ENCODE measurements around the gene HNRNPK. TPM values are rescaled to one million over a fixed set of nuclear protein-coding genes. Genes with fewer than 3 reads are reported as not detected.

Gene HNRNPK
- total and polyA plus RNA-seq, 4 donors = 137 to 403 (median 231) TPM

DNA sequence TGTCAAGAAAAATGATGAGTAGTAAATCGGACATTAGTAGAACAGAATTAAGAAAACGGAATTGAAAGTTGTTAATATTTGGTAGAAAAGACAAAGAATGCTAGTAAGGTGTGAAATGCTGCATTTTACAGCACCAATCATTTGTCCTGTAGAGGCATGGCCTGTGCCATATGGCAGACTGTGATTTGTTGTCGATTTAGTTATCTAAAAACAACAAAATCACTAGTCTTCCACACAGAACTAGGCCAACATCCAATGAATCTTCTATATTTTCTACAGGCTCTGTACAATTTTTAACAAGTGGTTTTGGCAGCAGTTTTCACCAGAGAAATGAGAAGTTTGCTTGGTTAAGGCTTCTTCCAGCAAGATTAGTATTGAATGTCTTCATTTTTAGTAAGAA lies 10.4 kb downstream of the HNRNPK start:
- Histone ChIP-seq H3K4me3 (ENCODE audit: low read depth in 1 of 3, low read length in 3 of 3) (no peak overlapping the region), H3K36me3 (ENCODE audit: control insufficient read depth in 4 of 4, insufficient read depth in 3 of 4, low read depth in 1 of 4, low read length in 3 of 4) (peaks cover 17 to 72% (median 65%) of the 10 kb centered on the region in 4 donors), H3K4me1 (ENCODE audit: control insufficient read depth in 4 of 4, insufficient read depth in 4 of 4, low read length in 3 of 4) (peaks cover 0 to 2% (median 0%) of the 10 kb centered on the region in 4 donors), H3K9me3 (ENCODE audit: control insufficient read depth in 4 of 4, low read length in 3 of 4) (no peaks in the 10 kb centered on the region), H3K27ac (ENCODE audit: low read depth in 1 of 2, low read length in 2 of 2) (no peak overlapping the region), H3K27me3 (ENCODE audit: control insufficient read depth in 4 of 4, insufficient read depth in 4 of 4, low read length in 3 of 4) (no peaks in the 10 kb centered on the region), H3K9ac (ENCODE audit: low read depth in 1 of 2, low read length in 2 of 2) (no peak overlapping the region)
- TF ChIP-seq FOXA2 (IDR thresholded peaks at IDR 0.05) = no peak
- no peak for TF ChIP-seq FOXA1 (IDR thresholded peaks at IDR 0.05)
- no peak for DNase-seq (ENCODE audit: low spot score)
- WGBS = 86% methylated on average over 3 of the region's 3 CpGs

DNA sequence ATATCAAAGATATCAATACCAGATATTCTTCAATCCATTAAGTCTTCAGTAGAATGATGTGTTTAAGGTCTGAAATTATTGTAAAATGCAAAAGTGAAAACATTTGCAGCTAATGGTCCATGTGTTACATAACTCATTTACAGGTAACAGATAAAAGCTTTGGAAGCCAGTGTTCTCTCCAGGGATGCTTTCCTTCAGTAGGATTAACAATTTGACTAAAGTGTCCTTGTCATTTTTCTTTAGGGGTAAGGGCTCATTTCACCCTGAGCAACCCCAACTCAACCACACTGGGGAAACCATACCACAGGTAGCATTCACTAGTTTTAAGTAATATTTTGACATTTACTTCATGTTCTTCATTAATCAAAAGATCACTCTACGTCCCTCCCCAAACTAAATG lies 12.9 kb downstream of the HNRNPK start:
- TF ChIP-seq HNF4A (conservative IDR thresholded peaks at IDR 0.05) = no peak
- TF ChIP-seq GABPA (IDR thresholded peaks at IDR 0.05 in 1 of 2, conservative IDR thresholded peaks at IDR 0.05 in 1 of 2) = no peak
- TF ChIP-seq JUND (IDR thresholded peaks at IDR 0.05) = no peak
- TF ChIP-seq NR2F2 (IDR thresholded peaks at IDR 0.05) = no peak
- no peak for TF ChIP-seq TAF1 (conservative IDR thresholded peaks at IDR 0.05)
- TF ChIP-seq, protein P1, sequence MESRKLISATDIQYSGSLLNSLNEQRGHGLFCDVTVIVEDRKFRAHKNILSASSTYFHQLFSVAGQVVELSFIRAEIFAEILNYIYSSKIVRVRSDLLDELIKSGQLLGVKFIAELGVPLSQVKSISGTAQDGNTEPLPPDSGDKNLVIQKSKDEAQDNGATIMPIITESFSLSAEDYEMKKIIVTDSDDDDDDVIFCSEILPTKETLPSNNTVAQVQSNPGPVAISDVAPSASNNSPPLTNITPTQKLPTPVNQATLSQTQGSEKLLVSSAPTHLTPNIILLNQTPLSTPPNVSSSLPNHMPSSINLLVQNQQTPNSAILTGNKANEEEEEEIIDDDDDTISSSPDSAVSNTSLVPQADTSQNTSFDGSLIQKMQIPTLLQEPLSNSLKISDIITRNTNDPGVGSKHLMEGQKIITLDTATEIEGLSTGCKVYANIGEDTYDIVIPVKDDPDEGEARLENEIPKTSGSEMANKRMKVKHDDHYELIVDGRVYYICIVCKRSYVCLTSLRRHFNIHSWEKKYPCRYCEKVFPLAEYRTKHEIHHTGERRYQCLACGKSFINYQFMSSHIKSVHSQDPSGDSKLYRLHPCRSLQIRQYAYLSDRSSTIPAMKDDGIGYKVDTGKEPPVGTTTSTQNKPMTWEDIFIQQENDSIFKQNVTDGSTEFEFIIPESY (IDR thresholded peaks at IDR 0.05) = no peak
- TF ChIP-seq, protein P2, sequence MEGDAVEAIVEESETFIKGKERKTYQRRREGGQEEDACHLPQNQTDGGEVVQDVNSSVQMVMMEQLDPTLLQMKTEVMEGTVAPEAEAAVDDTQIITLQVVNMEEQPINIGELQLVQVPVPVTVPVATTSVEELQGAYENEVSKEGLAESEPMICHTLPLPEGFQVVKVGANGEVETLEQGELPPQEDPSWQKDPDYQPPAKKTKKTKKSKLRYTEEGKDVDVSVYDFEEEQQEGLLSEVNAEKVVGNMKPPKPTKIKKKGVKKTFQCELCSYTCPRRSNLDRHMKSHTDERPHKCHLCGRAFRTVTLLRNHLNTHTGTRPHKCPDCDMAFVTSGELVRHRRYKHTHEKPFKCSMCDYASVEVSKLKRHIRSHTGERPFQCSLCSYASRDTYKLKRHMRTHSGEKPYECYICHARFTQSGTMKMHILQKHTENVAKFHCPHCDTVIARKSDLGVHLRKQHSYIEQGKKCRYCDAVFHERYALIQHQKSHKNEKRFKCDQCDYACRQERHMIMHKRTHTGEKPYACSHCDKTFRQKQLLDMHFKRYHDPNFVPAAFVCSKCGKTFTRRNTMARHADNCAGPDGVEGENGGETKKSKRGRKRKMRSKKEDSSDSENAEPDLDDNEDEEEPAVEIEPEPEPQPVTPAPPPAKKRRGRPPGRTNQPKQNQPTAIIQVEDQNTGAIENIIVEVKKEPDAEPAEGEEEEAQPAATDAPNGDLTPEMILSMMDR (IDR thresholded peaks at IDR 0.05; ENCODE audit: low read depth, low read length, missing input control) = no peak
- TF ChIP-seq SP1 (IDR thresholded peaks at IDR 0.05) = no peak
- Histone ChIP-seq H3K4me3 (ENCODE audit: low read depth in 1 of 3, low read length in 3 of 3) (no peak overlapping the region), H3K9me3 (ENCODE audit: control insufficient read depth in 4 of 4, low read length in 3 of 4) (no peaks in the 10 kb centered on the region), H3K4me1 (ENCODE audit: control insufficient read depth in 4 of 4, insufficient read depth in 4 of 4, low read length in 3 of 4) (peaks cover 4 to 5% (median 5%) of the 10 kb centered on the region in 4 donors), H3K27me3 (ENCODE audit: control insufficient read depth in 4 of 4, insufficient read depth in 4 of 4, low read length in 3 of 4) (no peaks in the 10 kb centered on the region), H3K36me3 (ENCODE audit: control insufficient read depth in 4 of 4, insufficient read depth in 3 of 4, low read depth in 1 of 4, low read length in 3 of 4) (peaks cover 13 to 49% (median 44%) of the 10 kb centered on the region in 4 donors), H3K27ac (ENCODE audit: low read depth in 1 of 2, low read length in 2 of 2) (no peak overlapping the region), H3K9ac (ENCODE audit: low read depth in 1 of 2, low read length in 2 of 2) (no peak overlapping the region)
- WGBS = 88% methylated on average over 1 of the region's 1 CpG
- DNase-seq (ENCODE audit: low spot score) = no peak

DNA sequence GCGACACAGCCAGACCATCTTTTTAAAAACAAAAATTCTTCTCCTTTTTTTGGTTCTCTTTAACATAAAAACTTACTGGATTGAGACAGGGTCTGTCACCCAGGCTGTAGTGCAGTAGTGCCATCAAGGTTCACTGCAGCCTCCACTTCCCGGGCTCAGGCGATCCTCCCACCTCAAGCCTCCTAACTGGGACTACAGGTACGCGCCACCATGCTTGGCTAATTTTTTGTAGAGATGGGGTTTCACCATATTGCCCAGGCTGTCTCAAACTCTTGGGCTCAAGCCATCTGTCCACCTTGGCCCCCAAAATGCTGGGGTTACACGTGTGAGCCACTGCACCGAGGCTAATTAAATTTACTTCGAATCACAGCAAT lies 13.8 kb downstream of the HNRNPK start:
- whole genome bisulfite sequencing = 94% methylated on average over 8 of the region's 8 CpGs
- Histone ChIP-seq H3K36me3 (ENCODE audit: control insufficient read depth in 4 of 4, insufficient read depth in 3 of 4, low read depth in 1 of 4, low read length in 3 of 4) (peaks cover 8 to 41% (median 35%) of the 10 kb centered on the region in 4 donors), H3K4me3 (ENCODE audit: low read depth in 1 of 3, low read length in 3 of 3) (no peak overlapping the region), H3K9me3 (ENCODE audit: control insufficient read depth in 4 of 4, low read length in 3 of 4) (no peaks in the 10 kb centered on the region), H3K27me3 (ENCODE audit: control insufficient read depth in 4 of 4, insufficient read depth in 4 of 4, low read length in 3 of 4) (no peaks in the 10 kb centered on the region), H3K27ac (ENCODE audit: low read depth in 1 of 2, low read length in 2 of 2) (no peak overlapping the region), H3K4me1 (ENCODE audit: control insufficient read depth in 4 of 4, insufficient read depth in 4 of 4, low read length in 3 of 4) (peaks cover 4 to 10% (median 8%) of the 10 kb centered on the region in 4 donors), H3K9ac (ENCODE audit: low read depth in 1 of 2, low read length in 2 of 2) (no peak overlapping the region)
- TF ChIP-seq, protein P1 (IDR thresholded peaks at IDR 0.05) = no peak
- TF ChIP-seq, protein P2 (IDR thresholded peaks at IDR 0.05; ENCODE audit: low read depth, low read length, missing input control) = no peak
- TF ChIP-seq HNF4A (conservative IDR thresholded peaks at IDR 0.05) (no peak), JUND (IDR thresholded peaks at IDR 0.05) (no peak), FOXA2 (IDR thresholded peaks at IDR 0.05) (no peak), HNF4G (IDR thresholded peaks at IDR 0.05) (no peak), GABPA (IDR thresholded peaks at IDR 0.05 in 1 of 2, conservative IDR thresholded peaks at IDR 0.05 in 1 of 2) (no peak), YY1 (IDR thresholded peaks at IDR 0.05) (no peak), FOXA1 (IDR thresholded peaks at IDR 0.05) (no peak), SP1 (IDR thresholded peaks at IDR 0.05) (no peak), NR2F2 (IDR thresholded peaks at IDR 0.05) (no peak)
- TF ChIP-seq, protein P3, sequence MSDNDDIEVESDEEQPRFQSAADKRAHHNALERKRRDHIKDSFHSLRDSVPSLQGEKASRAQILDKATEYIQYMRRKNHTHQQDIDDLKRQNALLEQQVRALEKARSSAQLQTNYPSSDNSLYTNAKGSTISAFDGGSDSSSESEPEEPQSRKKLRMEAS (IDR thresholded peaks at IDR 0.05) = no peak
- TF ChIP-seq, protein P4, sequence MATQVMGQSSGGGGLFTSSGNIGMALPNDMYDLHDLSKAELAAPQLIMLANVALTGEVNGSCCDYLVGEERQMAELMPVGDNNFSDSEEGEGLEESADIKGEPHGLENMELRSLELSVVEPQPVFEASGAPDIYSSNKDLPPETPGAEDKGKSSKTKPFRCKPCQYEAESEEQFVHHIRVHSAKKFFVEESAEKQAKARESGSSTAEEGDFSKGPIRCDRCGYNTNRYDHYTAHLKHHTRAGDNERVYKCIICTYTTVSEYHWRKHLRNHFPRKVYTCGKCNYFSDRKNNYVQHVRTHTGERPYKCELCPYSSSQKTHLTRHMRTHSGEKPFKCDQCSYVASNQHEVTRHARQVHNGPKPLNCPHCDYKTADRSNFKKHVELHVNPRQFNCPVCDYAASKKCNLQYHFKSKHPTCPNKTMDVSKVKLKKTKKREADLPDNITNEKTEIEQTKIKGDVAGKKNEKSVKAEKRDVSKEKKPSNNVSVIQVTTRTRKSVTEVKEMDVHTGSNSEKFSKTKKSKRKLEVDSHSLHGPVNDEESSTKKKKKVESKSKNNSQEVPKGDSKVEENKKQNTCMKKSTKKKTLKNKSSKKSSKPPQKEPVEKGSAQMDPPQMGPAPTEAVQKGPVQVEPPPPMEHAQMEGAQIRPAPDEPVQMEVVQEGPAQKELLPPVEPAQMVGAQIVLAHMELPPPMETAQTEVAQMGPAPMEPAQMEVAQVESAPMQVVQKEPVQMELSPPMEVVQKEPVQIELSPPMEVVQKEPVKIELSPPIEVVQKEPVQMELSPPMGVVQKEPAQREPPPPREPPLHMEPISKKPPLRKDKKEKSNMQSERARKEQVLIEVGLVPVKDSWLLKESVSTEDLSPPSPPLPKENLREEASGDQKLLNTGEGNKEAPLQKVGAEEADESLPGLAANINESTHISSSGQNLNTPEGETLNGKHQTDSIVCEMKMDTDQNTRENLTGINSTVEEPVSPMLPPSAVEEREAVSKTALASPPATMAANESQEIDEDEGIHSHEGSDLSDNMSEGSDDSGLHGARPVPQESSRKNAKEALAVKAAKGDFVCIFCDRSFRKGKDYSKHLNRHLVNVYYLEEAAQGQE (IDR thresholded peaks at IDR 0.05) = no peak
- DNase-seq (ENCODE audit: low spot score) = no peak

All from liver (tissue), 9 donors.